KBM-7 (cell line): ENCODE measurements around the gene PTPN13.
"Not testable (repeated sequence)": the region's sequence is repeated elsewhere in the genome, so short reads cannot be mapped to it uniquely, and the experiment has no call there.

Source experiments
- DNase-seq: peaks from one replicate; pipeline ENCODE4 v3.0.0-alpha.2; 2015
- in situ Hi-C: fragments of 300-500 bp; cut with MboI; formaldehyde crosslinking; loops from 2 replicates; pipeline ENCODE4 v1.14.3; 2020; ENCODE audit warnings: low sequenced_read_pairs, low pct_unique_long_range_greater_than_20kb, mixed read lengths

PTPN13 gene

GRCh38 chr4:86679441-86679840 is 85.3 kb downstream of the PTPN13 start:
- DNase-seq: no peak
- in situ Hi-C loops: no loop called here

- DNase-seq: no peak
- in situ Hi-C loops: no loop called here
These were observed 89.1 kb downstream of the PTPN13 start for GRCh38 chr4:86683167-86683566.

GRCh38 chr4:86683983-86684382 is 89.9 kb downstream of the PTPN13 start:
- in situ Hi-C loops: no loop called here
- DNase-seq: no peak

- in situ Hi-C loops: no loop called here
- no peak for DNase-seq
These were observed 91.3 kb downstream of the PTPN13 start for GRCh38 chr4:86685401-86685800.

- in situ Hi-C loops: no loop called here
These were observed 92.6 kb downstream of the PTPN13 start for GRCh38 chr4:86686741-86687140.

GRCh38 chr4:86688026-86688425 is 93.9 kb downstream of the PTPN13 start:
- no peak for DNase-seq
- in situ Hi-C loops: no loop called here

More at GRCh38 chr4:86686741-86687140, 92.6 kb downstream of the PTPN13 start:
- no peak for DNase-seq

- DNase-seq: no peak
- in situ Hi-C loops: no loop called here
These were observed 110.5 kb downstream of the PTPN13 start for GRCh38 chr4:86704601-86705000.

- DNase-seq: no peak
- in situ Hi-C loops: no loop called here
These were observed 112.9 kb downstream of the PTPN13 start for GRCh38 chr4:86706923-86707597.

- no peak for DNase-seq
- in situ Hi-C loops: no loop called here
These were observed 123.5 kb downstream of the PTPN13 start for GRCh38 chr4:86717651-86718050.

GRCh38 chr4:86718152-86718551 is 124.0 kb downstream of the PTPN13 start:
- in situ Hi-C loops: no loop called here

GRCh38 chr4:86719149-86719548 is 125.0 kb downstream of the PTPN13 start:
- DNase-seq, in situ Hi-C loops: not testable (repeated sequence)

More at GRCh38 chr4:86718152-86718551, 124.0 kb downstream of the PTPN13 start:
- DNase-seq: no peak

GRCh38 chr4:86720508-86721068 is 126.5 kb downstream of the PTPN13 start:
- no peak for DNase-seq
- in situ Hi-C loops: no loop called here

- in situ Hi-C loops: no loop called here
- no peak for DNase-seq
These were observed 127.3 kb downstream of the PTPN13 start for GRCh38 chr4:86721412-86721811.

GRCh38 chr4:86730310-86730709 is 136.2 kb downstream of the PTPN13 start:
- in situ Hi-C loops: no loop called here
- peak; percentile 27 for DNase-seq

- DNase-seq: no peak
- in situ Hi-C loops: no loop called here
These were observed 143.1 kb downstream of the PTPN13 start for GRCh38 chr4:86737244-86737643.

- in situ Hi-C loops: no loop called here
- DNase-seq: no peak
These were observed 147.7 kb downstream of the PTPN13 start for GRCh38 chr4:86741846-86742245.

- no peak for DNase-seq
- in situ Hi-C loops: no loop called here
These were observed 150.5 kb downstream of the PTPN13 start for GRCh38 chr4:86744570-86744969.

- in situ Hi-C loops: no loop called here
- no peak for DNase-seq
These were observed 155.0 kb downstream of the PTPN13 start for GRCh38 chr4:86749121-86749520.

GRCh38 chr4:86755388-86755787 is 161.3 kb downstream of the PTPN13 start:
- in situ Hi-C loops: no loop called here
- DNase-seq: no peak

- in situ Hi-C loops: no loop called here
- peak; percentile 19 for DNase-seq
These were observed 163.4 kb downstream of the PTPN13 start for GRCh38 chr4:86757468-86757867.

GRCh38 chr4:86759298-86759697 is 165.2 kb downstream of the PTPN13 start:
- no peak for DNase-seq
- in situ Hi-C loops: no loop called here
